Activated CD4-positive, alpha-beta T cell treated with anti-CD3 and anti-CD28 coated beads for 36 hours (primary cell): Measurements from ENCODE around the gene GNPTG. TPM values are rescaled to one million over a fixed set of nuclear protein-coding genes. Genes with fewer than 3 reads are reported as not detected.

Source experiments
- ATAC-seq: fragments of 200-7000 bp; cut with Tn5 transposase; one replicate; pipeline ENCODE4 v1.10.0; 2021; ENCODE audit warnings: mild to moderate bottlenecking, moderate library complexity
- CTCF ChIA-PET: fragments of 350-600 bp; sonication (Branson Sonifier 250); formaldehyde crosslinking; loops from one replicate; lab custom pipeline; 2021; ENCODE audit warnings: antibody characterized with exemption; lab: Charles Lee
- POLR2A ChIA-PET: fragments of 350-600 bp; sonication (Branson Sonifier 250); formaldehyde crosslinking; loops from one replicate; lab custom pipeline; 2021; ENCODE audit warnings: antibody characterized with exemption, inconsistent platforms; lab: Charles Lee
- DNase-seq: peaks from one replicate; pipeline ENCODE4 v3.0.0-alpha.2; 2020
- H3K27ac Mint-ChIP-seq: one replicate; pipeline ENCODE4 v1.8.0; 2021; ENCODE audit warnings: mixed read lengths
- H3K27me3 Mint-ChIP-seq: one replicate; pipeline ENCODE4 v1.8.0; 2021; ENCODE audit warnings: mixed read lengths
- H3K36me3 Mint-ChIP-seq: one replicate; pipeline ENCODE4 v1.8.0; 2021; ENCODE audit warnings: low read depth, mixed read lengths
- H3K4me1 Mint-ChIP-seq: one replicate; pipeline ENCODE4 v1.8.0; 2021; ENCODE audit warnings: mixed read lengths
- H3K4me3 Mint-ChIP-seq: one replicate; pipeline ENCODE4 v1.8.0; 2021; ENCODE audit warnings: mild to moderate bottlenecking, moderate library complexity, mixed read lengths
- H3K9me3 Mint-ChIP-seq: one replicate; pipeline ENCODE4 v1.8.0; 2021; ENCODE audit warnings: low read depth, mixed read lengths
- intact Hi-C, 2 experiments: fragments of 100-400 bp; cut with DNase I in 1 of 2; cut with micrococcal nuclease in 1 of 2; formaldehyde crosslinking; loops; one replicate each; pipeline versions ENCODE4 v1.14.2 to v1.15.1; 2022 to 2024; cut with DNase I, micrococcal nuclease
- total RNA-seq, 2 experiments: library from RNA; stranded (reverse); gene quantifications; one replicate each; pipeline ENCODE4 v1.2.3, GENCODE V29; 2021

The GNPTG gene
- total RNA-seq, 2 experiments from 2014 or later, result 16.3 to 17.4 TPM

DNA sequence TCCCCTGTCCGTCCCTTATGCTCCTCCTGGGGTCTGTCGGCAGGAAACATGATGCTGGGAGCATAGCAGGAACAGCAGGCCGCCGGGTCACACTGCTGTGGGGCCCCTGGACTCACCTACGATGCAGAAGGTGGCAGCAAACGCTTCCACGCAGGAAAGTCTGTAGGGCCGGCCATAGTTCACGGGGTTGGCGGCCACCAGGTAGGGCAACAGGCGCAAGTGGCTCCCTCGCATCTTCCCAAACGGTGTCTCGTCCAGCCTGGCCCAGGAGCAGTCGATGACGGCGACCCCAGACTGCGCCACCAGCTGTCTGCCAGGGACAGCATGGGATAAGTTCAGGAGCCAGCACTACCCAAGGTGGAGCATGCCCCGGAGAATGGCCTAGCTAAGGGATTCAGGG, 1.0 kb upstream of the GNPTG start:
- Mint-ChIP-seq H3K36me3 (peaks cover 3% of the 10 kb centered on the region), H3K27me3 (no peaks in the 10 kb centered on the region), H3K4me3 (peak overlapping the region; percentile 85), H3K4me1 (peaks cover 37% of the 10 kb centered on the region), H3K9me3 (no peaks in the 10 kb centered on the region), H3K27ac (peak overlapping the region; percentile 77)
- ChIA-PET CTCF (interaction anchor here (0.5 to 0.7 kb wide), 3 partner anchors 31 to 355 kb away, joined by 3 read pairs; partner anchors contain the start of gene MAPK8IP3), POLR2A (no interaction called here)
- intact Hi-C loops, result loop anchor here (1.0 to 5.0 kb wide), 9 partner anchors 7 to 422 kb away; partner anchors contain the start of genes CLCN7 (in 1 of the 2), EME2 (in 1 of the 2), MRPS34 (in 1 of the 2) and NME3 (in 1 of the 2)
- ATAC-seq (no peak), DNase-seq (no peak)

DNA sequence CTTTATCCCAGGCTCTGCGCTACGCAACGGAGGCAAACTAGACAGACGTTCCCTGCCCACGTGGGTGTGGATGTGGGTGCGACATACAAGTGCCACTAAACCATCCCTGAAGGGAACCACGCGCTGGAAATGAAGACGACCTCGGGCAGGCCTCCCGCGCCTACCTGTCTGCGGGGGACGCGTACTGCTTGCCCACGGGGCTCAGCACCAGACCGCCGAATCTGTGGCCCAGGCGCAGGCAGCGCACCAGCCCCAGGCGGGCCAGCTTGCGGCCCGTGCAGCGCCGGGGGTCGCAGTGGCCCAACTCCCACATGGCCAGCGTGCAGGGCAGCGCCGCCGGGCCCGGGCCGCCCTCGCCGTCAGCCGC, 533 bp upstream of the GNPTG start:
- peak; percentile 16 for ATAC-seq
- intact Hi-C loops, result loop anchor here (1.0 to 5.0 kb wide), 9 partner anchors 8 to 421 kb away; partner anchors contain the start of genes CLCN7 (in 1 of the 2), EME2 (in 1 of the 2), MRPS34 (in 1 of the 2) and NME3 (in 1 of the 2)
- Mint-ChIP-seq H3K4me3 (peak overlapping the region; percentile 85), H3K9me3 (no peaks in the 10 kb centered on the region), H3K27me3 (no peaks in the 10 kb centered on the region), H3K4me1 (peaks cover 37% of the 10 kb centered on the region), H3K27ac (peak overlapping the region; percentile 77), H3K36me3 (peaks cover 3% of the 10 kb centered on the region)
- ChIA-PET CTCF (interaction anchor here (0.5 to 0.7 kb wide), 3 partner anchors 31 to 354 kb away, joined by 3 read pairs; partner anchors contain the start of gene MAPK8IP3), POLR2A (no interaction called here)
- DNase-seq, result peak; percentile 53

DNA sequence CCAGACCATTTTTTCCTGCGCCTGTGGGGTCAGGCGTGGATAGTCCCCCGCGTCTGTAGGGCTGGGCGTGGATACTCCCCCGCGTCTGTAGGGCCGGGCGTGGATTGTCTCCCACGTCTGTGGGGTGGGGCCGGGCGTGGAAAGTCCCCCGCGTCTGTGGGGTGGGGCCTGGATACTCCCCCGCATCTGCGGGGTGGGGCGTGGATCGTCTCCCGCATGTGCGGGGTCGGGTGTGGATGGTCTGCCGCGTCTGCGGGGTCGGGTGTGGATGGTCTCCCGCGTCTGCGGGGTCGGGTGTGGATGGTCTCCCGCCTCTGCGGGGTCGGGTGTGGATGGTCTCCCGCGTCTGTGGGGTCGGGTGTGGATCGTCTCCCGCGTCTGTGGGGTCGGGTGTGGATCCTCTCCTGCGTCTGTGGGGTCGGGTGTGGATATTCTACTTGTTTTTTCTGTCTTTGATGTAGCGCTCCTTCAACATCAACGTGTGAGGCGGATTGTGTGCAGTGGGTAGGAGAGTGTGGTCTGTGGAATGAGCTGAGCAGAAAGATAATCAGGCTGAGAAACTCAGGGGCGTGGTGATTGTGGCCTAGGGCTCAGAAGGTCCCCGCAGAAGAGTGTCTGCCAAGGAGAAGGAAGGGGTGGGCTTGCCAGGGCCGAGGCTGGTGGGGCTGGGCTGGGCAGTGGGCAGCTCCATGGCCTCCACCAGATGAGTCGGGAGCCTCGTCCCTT, 3.2 kb downstream of the GNPTG start:
- ChIA-PET POLR2A (no interaction called here), CTCF (no interaction called here)
- ATAC-seq, result no peak
- H3K36me3 Mint-ChIP-seq, result peaks cover 7% of the 10 kb centered on the region
- no peaks in the 10 kb centered on the region for H3K9me3 Mint-ChIP-seq
- no peak for DNase-seq
- intact Hi-C loops, result loop anchor here in 1 of 2 experiments (5.0 kb wide), 1 partner anchor 417 kb away; the partner anchor contains the start of genes EME2, MRPS34 and NME3
- no peak overlapping the region for H3K4me3 Mint-ChIP-seq
- peaks cover 36% of the 10 kb centered on the region for H3K4me1 Mint-ChIP-seq
- H3K27me3 Mint-ChIP-seq, result no peaks in the 10 kb centered on the region
- no peak overlapping the region for H3K27ac Mint-ChIP-seq

DNA sequence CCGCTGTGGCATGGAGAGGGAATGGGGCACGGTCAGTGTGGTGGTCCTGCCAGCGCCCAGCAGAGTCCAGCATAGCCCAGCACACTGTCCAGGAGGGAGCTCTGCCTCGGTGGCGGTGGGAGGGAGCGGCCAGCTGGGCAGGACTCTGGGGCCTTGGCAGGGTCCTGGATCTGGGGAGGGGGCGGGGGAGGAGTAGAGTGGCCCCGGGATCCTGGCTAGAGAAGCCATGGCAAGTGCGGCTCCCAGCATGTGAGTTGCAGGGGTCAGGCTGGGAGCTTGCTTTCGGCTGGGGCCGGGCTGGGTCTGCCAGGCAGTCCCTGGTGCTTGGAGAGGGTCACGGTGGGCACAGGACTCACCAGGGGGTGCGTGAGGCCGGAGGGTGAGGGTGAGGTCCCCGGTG, 3.9 kb downstream of the GNPTG start:
- Mint-ChIP-seq H3K4me1 (peaks cover 30% of the 10 kb centered on the region), H3K27me3 (no peaks in the 10 kb centered on the region), H3K36me3 (peaks cover 10% of the 10 kb centered on the region), H3K9me3 (no peaks in the 10 kb centered on the region), H3K4me3 (no peak overlapping the region), H3K27ac (no peak overlapping the region)
- POLR2A ChIA-PET, result no interaction called here
- DNase-seq (no peak), ATAC-seq (no peak)
- intact Hi-C loops, result no loop called here
- CTCF ChIA-PET, result no interaction called here

DNA sequence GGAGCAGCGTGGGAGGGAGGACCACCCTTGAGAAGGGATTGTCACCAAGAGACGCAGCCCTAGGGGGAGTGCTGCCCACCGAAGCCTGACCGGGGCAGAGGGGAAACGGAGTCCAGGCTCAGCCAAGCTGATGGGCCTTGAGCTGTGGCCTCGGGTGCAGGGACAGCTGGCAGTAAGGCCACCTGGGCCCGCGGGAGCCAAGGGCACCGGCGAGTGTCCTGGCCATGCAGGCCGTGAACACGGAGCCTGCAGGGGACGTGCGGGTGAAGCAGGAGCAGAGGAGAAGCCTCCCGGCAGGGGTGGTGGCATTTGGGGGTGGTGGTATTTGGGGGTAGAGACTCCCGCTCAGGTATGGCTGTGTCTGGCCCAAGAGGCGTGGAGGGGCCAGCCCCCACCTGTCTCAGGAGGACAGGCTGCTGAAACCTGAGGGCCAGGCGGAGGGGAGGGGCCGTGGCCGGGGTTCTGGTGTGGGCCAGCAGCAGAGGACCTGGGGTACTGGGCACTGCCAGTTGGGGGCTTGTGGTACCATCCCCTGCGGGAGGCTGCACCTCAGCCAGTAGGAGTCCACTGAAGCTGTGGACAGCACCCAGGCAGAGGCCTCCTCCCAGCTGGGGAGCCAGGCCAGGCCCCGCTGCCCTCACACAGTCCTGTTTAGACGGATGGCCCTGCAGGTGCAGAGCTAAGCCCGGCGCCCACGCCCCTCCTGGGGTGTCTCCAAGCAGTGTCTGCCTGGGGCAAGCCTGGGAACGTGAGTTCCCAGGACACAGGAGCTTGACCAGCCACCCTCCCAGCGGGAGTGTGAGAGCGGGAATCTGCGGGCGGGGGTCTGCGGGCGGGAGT, 4.5 kb downstream of the GNPTG start:
- intact Hi-C loops, result no loop called here
- H3K36me3 Mint-ChIP-seq, result peaks cover 12% of the 10 kb centered on the region
- ChIA-PET CTCF (no interaction called here), POLR2A (no interaction called here)
- DNase-seq (no peak), ATAC-seq (no peak)
- H3K4me1 Mint-ChIP-seq, result peaks cover 27% of the 10 kb centered on the region
- no peak overlapping the region for H3K27ac Mint-ChIP-seq
- H3K27me3 Mint-ChIP-seq, result no peaks in the 10 kb centered on the region
- no peak overlapping the region for H3K4me3 Mint-ChIP-seq
- H3K9me3 Mint-ChIP-seq, result no peaks in the 10 kb centered on the region

DNA sequence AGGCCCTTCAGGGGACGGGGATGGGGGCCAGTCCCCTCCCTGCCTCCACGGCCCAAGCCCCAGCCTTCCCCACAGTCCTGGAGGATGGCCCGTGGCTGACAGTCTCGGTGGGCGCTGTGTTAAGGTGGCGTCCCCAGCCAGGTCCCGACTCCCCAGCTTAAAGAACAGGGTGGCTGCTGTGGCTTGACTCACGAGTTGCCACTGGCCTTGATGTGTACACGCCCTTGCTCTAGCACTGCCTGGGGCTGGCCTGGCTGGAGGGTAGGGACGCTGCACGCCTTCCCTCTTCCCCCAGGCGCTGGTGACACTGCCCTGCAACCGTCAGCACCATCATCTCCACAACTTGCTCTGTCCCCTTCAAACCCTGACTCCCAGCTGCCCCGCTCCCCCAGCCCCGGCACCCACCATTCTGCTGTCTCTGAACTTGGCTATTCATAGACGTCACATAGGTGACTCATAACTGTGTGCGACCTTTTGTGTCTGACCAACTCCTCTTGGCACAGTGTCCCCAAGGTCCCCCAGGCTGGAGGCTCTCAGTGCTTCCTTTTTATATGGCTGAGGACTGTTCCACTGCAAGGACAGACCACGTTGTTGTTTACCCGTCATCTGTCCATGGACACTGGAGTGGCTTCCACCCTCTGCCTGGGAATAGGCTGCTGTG, 6.3 kb downstream of the GNPTG start:
- Mint-ChIP-seq H3K4me1 (peaks cover 20% of the 10 kb centered on the region), H3K36me3 (peaks cover 13% of the 10 kb centered on the region), H3K4me3 (no peak overlapping the region), H3K27me3 (no peaks in the 10 kb centered on the region), H3K9me3 (no peaks in the 10 kb centered on the region), H3K27ac (peak overlapping the region; percentile 19)
- ChIA-PET CTCF (interaction anchor here (0.6 kb wide), 1 partner anchor 693 kb away, joined by 3 read pairs; no protein-coding TSS in a partner anchor), POLR2A (no interaction called here)
- no peak for DNase-seq
- intact Hi-C loops, result no loop called here
- peak; percentile 30 for ATAC-seq

DNA sequence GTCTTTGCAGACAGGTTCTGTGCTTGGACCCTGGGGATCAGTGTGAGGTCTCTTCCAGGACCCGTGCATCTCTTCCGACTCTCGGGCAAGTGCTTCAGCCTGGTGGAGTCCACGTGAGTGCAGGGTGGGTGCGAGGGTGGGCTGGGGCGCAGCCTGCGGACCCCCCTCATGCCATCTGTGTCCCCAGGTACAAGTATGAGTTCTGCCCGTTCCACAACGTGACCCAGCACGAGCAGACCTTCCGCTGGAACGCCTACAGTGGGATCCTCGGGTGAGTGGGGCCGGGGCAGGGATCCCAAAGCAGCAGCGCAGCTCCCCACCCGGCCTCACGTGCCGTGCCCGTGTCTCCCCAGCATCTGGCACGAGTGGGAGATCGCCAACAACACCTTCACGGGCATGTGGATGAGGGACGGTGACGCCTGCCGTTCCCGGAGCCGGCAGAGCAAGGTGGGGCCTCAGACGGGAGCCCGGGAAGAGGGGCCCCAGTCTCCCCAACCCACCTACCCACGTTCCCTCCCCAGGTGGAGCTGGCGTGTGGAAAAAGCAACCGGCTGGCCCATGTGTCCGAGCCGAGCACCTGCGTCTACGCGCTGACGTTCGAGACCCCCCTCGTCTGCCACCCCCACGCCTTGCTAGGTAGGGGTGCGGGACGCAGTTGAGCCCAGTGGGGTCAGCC, 10.1 kb downstream of the GNPTG start:
- Mint-ChIP-seq H3K27me3 (no peaks in the 10 kb centered on the region), H3K27ac (no peak overlapping the region), H3K4me3 (no peak overlapping the region), H3K36me3 (peaks cover 21% of the 10 kb centered on the region), H3K4me1 (peaks cover 2% of the 10 kb centered on the region), H3K9me3 (no peaks in the 10 kb centered on the region)
- ChIA-PET CTCF (no interaction called here), POLR2A (no interaction called here)
- ATAC-seq (no peak), DNase-seq (no peak)
- intact Hi-C loops, result loop anchor here (2.0 to 10.0 kb wide), 2 partner anchors 173 to 183 kb away; no protein-coding TSS in a partner anchor

DNA sequence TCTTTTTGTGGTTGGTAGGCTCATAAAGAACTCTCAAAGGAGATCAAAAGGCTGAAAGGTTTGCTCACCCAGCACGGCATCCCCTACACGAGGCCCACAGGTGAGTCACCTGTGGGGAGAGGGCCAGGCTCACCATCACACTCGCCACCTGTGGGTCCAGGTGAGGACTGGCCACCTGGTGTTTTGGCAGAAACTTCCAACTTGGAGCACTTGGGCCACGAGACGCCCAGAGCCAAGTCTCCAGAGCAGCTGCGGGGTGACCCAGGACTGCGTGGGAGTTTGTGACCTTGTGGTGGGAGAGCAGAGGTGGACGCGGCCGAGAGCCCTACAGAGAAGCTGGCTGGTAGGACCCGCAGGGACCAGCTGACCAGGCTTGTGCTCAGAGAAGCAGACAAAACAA, 11.1 kb downstream of the GNPTG start:
- no peak overlapping the region for H3K27ac Mint-ChIP-seq
- intact Hi-C loops, result loop anchor here (1.0 to 10.0 kb wide), 3 partner anchors 50 to 182 kb away; no protein-coding TSS in a partner anchor
- ChIA-PET POLR2A (interaction anchor here (0.5 kb wide), 1 partner anchor 58 kb away, joined by 4 read pairs; no protein-coding TSS in a partner anchor), CTCF (interaction anchor here (0.6 to 2.5 kb wide), 6 partner anchors 16 to 458 kb away, joined by 3 to 22 read pairs (median 4); partner anchors contain the start of gene MAPK8IP3)
- no peaks in the 10 kb centered on the region for H3K27me3 Mint-ChIP-seq
- no peak for ATAC-seq
- peaks cover 2% of the 10 kb centered on the region for H3K4me1 Mint-ChIP-seq
- H3K4me3 Mint-ChIP-seq, result no peak overlapping the region
- no peaks in the 10 kb centered on the region for H3K9me3 Mint-ChIP-seq
- DNase-seq, result no peak
- peaks cover 21% of the 10 kb centered on the region for H3K36me3 Mint-ChIP-seq

DNA sequence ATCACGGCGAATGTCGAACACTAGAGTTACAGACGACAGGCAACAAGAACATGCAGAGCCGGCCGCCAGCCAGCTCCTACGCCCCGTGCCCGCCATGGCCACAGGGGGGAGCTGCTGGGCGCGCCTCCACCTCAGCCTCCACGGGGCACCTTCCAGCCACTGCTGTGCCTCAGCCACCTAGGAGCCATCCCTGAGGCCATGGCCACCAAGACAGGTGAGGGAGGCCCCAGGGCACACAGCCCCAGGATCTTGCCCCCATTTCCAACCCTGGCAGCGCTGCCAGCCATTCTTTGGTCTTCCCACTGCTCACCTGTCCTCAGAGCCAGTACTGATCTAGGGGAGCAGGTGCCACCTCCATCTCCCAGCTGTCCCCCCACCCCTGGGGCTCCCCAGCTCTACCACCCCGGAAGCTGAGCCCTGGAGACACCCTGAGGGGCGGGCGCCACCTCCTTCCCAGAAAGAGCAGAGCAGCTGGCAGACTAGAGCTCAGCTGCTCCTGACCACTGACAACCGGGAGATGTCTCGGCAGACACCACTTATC, 11.8 kb downstream of the GNPTG start:
- peak; percentile 88 for DNase-seq
- H3K27ac Mint-ChIP-seq, result no peak overlapping the region
- intact Hi-C loops, result loop anchor here (1.0 to 10.0 kb wide), 3 partner anchors 50 to 181 kb away; no protein-coding TSS in a partner anchor
- peak; percentile 99 for ATAC-seq
- H3K9me3 Mint-ChIP-seq, result no peaks in the 10 kb centered on the region
- H3K27me3 Mint-ChIP-seq, result no peaks in the 10 kb centered on the region
- ChIA-PET POLR2A (no interaction called here), CTCF (interaction anchor here (0.6 to 2.5 kb wide), 15 partner anchors 10 to 971 kb away, joined by 3 to 22 read pairs (median 4); partner anchors contain the start of genes MAPK8IP3, TELO2 and UQCC4)
- H3K4me1 Mint-ChIP-seq, result peaks cover 2% of the 10 kb centered on the region
- no peak overlapping the region for H3K4me3 Mint-ChIP-seq
- H3K36me3 Mint-ChIP-seq, result peaks cover 21% of the 10 kb centered on the region

DNA sequence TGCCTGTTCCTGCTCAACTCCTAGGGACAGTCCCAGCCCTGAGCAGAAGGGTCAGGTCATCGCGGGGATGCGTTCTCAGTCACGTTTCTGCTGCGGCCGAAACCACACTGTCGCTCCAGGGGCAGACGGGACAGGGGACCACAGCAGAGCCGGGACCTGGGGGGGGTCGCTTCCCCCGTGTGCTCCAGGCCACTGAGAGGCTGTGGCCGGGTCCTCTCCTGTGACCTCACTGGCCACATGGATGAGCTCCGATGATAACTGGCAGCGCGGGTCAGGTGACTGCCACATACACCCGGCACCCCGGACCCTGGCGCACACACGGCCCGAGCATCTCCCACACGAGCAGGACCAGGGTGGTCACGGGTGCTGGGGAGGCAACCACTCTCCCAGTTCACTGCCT, 12.8 kb downstream of the GNPTG start:
- Mint-ChIP-seq H3K4me3 (no peak overlapping the region), H3K27ac (no peak overlapping the region), H3K36me3 (peaks cover 18% of the 10 kb centered on the region), H3K27me3 (no peaks in the 10 kb centered on the region), H3K9me3 (no peaks in the 10 kb centered on the region), H3K4me1 (peaks cover 2% of the 10 kb centered on the region)
- DNase-seq, result no peak
- POLR2A ChIA-PET, result no interaction called here
- ATAC-seq, result no peak
- CTCF ChIA-PET, result interaction anchor here (0.5 to 2.5 kb wide), 12 partner anchors 10 to 341 kb away, joined by 3 to 22 read pairs (median 4); partner anchors contain the start of genes MAPK8IP3, TELO2 and UQCC4
- intact Hi-C loops, result loop anchor here in 1 of 2 experiments (10.0 kb wide), 1 partner anchor 180 kb away; no protein-coding TSS in a partner anchor
